ENCODE data around the gene DPH7.
"Not testable (repeated sequence)": the region's sequence is repeated elsewhere in the genome, so short reads cannot be mapped to it uniquely, and the experiment has no call there.

The DPH7 gene

DNA sequence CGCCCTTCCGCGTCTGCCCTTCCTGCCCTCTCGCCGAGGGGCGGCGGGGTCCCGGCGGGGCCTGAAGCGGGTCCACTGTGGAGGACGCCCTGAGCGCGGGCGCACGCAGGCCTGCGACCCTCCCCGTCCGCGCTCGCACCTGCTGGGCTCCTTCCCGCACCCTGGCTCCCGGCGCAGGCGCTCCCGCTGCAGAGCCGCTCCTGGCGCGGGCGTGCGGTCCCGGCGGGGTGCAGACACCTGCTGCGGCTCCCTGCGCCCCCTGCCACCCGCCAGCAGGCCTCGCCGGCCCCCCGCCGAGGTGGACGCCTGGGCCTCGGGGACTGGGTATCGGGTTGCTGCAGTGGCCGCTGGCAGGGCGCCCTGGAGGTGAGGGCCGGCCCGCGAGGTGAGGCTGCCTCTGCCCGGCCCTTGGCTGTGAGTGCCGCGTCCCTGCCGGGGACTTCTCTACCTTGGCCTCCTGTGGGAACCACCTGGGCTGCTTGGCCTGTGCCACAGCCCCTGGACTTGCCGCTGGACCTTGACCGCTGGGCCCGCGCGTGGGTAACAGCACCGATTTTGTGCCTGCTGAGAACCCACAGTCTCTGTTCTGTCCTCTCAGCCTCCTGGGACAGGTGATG, 27.4 kb upstream of the DPH7 start:
- DNase-seq (ENCODE audit: low read depth in 2 of 2), result no peak

DNA sequence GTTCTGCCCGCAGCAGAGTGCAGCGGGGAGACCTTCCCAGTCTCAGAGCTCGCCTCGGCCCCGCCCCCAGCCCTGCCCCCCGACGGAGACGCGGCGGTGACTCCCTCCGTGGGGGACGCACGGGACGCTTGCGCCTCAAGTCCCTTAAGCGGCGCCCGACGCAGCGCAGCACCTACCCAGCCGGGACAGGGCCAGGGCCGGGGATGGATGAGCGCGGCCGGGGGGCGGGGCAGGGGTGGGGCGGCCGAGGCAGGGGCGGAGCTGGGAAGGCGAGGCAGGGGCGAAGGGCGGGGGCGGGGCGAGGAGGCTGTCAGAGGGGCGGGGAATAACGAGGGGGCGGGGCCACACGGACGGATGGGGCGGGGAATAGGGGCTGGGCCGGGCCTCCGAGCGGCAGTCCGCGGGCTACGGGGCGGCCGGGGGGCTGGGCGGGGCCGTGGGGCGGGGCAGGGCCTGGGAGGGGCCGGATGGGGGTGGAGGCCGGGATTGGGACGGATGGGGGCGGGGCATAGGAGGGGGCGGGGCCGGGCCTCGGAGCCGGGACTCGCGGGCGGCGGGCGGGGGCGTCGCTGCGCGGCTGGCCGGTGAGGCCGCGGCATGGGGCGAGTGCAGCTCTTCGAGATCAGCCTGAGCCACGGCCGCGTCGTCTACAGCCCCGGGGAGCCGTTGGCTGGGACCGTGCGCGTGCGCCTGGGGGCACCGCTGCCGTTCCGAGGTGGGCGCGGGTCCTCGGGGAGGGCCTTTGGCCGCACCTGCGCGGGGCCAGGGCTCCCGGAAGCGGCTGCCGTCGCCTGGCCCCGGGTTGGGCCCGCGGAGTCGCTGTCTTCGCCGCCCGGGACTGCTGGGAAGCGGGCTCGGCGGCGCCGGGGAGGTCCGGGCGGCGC, 26.6 kb upstream of the DPH7 start, which contains the start of gene ARRDC1:
ARRDC1 (plus strand) TSS at position 566 of the 884 bp plus-strand sequence; CDS start at position 598, 32 bp downstream.
- peak; percentile 72 to 75 for DNase-seq (ENCODE audit: low read depth in 2 of 2)

DNA sequence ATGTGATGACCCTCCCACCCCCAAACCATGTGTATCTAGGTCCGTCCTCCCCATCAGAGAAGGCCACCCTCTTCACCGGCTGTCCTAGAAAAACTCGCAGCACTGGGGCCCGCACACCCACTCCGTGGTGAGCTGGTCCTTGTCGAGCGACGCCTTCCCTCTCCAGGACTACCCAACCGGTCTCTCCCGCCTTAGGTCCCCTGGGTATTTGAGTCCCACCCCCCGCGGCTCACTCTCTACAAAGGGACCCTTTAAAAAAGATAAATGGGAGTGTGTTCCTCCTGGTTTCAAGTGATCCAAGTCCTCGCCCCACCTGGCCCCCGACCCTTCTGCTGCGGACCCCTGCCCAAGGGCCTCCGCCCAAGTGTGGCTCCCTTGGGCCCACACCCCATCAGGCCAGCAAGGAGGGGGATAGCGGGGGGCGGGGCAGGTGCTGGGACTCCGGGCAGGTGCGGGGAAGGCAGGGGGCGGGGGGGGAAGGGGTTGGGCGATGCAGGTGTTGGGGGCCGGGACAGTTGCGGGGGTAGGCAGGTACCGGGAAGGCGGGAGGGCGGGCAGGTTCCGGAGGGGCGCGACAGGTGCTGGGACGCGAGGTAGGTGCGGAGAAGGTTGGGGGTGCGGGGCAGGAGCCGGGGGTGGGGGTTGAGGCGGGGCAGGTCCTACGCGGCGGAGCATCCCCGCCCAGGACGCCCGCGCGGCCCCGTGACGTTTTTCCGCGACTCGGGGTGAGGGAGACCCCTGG, 25.8 kb upstream of the DPH7 start:
- no peak for DNase-seq (ENCODE audit: low read depth in 2 of 2)

DNA sequence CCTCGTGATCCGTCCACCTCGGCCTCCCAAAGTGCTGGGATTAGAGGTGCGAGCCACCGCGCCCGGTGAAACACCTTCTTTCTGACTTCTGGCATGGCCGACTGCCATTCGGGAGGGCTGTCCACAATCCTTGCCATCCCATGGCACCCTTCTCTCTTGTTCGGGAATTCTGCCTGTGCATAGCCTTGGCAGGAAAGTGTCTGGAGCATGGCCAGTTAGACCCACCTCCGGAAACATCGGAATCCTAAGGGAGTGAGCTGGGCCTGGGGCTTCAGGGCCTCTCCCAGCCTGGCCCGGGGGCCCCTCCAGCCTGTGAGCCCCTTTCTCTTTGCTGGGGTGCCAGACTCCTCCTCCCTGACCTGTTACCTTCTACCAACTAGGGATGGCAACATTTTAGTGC, 25.2 kb upstream of the DPH7 start:
- DNase-seq (ENCODE audit: low read depth in 2 of 2), result no peak

DNA sequence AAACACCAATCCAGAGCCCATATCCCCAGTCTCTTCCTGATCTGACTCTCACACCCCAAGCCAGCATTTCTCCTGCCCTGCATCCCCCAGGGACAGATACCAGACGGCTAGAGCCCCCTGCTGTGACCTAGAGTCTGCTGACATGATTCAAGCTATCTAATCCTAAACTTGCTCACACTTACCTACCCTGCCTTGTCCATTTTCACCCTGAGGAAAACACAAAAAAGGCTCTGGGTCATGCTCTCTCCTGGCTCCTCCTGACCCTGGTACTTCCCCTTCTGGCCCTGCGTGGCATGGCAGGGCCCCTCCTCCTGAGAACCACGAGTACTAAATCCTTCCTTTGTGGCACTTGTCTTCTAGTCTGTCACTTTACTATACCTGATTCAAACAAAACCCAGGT, 23.9 kb upstream of the DPH7 start:
- no peak for DNase-seq (ENCODE audit: low read depth in 2 of 2)

DNA sequence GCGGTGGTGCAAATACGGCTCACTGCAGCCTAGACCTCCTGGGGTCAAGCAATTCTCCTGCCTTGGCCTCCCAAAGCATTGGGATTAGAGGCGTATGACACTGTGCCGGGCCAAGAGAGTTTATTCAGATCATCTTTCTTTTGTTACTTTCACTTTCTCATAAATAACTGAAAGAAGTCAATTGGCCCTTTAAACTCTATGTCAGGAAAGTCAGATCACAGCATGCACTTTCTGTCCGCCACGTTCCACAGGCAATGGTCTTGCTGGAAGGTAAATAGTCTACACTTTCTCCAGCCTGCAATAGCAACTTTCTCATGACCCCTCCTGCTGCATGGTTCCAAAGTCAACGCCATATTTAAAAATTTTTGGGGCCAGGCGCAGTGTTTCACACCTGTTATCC, 20.2 kb upstream of the DPH7 start:
- no peak for DNase-seq (ENCODE audit: low read depth in 2 of 2)

DNA sequence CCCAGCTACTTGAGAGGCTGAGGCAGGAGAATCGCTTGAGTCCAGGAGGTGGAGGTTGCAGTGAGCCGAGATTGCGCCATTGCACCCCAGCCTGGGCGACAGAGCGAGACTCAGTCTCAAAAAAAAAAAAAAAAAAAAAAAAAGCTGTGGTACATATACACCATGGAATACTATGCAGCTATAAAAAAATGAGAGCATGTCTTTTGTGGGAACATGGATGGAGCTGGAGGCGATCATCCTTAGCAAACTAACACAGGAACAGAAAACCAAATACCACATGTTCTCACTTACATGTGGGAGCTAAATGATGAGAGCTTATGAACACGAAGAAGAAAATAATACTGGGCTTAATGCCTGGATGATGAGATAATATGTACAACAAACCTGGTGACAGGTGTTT, 17.9 kb upstream of the DPH7 start:
- not testable (repeated sequence) for DNase-seq (ENCODE audit: low read depth in 2 of 2)

DNA sequence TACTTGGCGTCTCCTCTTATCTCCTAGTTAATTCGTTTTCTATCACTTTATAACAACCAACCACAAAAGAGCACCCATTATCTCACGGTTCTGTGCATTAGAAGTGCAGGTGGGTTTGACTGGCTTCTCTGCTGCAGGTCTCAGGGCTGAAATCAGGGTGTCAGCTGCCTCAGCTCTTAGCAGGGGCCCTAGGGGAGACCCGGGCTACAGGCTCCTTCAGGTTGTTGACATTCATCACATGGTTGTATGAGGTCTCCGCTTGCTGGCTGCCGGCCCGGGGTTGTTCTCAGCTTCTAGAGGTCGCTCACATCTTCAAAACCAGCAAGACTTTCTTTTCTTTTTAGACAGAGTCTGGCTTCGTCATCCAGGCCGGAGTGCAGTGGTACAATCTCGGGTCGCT, 14.5 kb upstream of the DPH7 start:
- DNase-seq (ENCODE audit: low read depth in 2 of 2), result no peak

DNA sequence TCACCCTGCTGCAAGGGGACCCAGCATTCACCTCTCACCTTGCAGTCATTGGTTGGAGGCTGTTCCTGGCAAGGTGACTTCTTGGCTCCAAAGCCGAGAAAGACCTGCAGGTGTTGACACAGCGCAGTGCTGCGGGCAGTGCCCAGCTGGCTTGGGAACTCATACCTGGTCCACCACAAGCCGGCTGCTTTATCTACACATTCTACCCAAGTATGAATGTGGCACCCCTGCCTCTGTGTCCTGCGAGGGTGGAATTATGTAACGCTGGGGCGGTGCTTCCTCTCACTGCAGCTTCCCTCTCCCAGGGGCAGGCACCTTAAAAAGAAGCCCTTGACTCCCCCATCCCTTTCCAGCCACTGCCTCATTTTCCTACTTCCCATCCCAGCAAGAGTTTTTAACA, 14.0 kb upstream of the DPH7 start:
- DNase-seq (ENCODE audit: low read depth in 2 of 2), result no peak

DNA sequence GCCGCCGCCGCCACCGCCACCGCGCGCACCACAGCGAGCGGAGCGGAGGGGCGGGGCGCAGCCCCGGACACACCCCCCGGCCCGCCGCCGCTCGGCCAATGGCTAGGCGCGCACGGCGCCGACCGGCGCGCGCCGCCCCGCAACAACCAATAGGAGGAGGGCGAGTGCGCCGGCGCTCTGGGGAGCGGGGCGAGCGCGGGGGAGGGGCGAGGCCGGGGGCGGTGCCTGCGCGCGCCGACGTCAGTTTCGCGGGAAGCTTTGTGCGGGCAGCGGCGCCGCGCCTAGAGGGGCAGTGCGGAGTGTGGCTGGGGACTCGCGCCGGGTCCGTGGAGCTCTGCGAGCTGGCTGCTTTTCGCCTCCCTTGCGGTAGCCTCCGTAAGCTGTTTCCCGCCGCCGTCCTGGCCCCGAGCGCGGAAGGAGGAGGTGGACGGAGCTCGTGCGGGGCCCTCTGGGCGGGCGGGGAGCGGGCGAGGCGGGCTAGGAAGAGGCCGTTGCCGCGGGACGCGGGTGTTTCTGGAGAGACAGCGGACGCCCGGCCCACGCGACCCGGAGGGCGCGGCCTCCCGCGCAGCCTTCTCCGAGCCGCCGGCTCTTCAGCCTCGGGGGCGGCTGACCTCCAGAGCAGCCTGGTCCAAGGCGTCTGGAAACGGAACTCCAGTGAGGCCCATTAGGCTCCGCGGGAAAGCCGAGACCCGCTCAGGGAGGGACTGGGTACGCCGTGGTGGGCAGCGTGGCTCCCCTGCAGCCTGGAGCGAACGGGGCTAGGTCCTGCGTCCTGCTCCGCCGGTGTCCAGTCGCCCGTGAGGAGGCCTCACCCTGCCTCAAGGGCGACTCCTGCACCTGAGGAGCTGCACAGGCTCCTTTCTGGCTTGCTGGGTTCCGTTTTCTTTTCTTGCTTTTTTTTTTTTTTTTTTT, 12.0 kb upstream of the DPH7 start, which contains the start of gene ZMYND19:
ZMYND19 (minus strand) TSS at position 44 of the 915 bp plus-strand sequence. CDS start 249 bp downstream, outside the sequence.
- DNase-seq (ENCODE audit: low read depth in 2 of 2), result peak; percentile 78

DNA sequence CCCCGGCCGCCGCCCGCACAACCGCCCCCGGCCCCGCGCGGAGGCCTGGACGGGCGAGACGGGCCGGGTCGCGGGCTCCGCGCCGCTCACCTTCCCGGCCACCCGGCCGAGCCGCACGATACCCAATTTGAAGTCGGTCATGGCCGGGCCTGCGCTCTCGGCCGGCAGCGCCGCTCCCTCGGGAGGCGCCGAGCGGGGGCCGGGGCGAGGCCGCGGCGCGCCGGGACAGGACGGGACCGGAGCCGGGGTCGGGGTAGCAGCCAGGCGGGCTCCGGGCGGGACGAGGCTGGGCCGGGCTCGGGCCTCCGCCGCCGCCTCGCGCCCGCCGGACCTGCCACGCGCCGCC, 11.4 kb upstream of the DPH7 start:
- no peak for DNase-seq (ENCODE audit: low read depth in 2 of 2)

DNA sequence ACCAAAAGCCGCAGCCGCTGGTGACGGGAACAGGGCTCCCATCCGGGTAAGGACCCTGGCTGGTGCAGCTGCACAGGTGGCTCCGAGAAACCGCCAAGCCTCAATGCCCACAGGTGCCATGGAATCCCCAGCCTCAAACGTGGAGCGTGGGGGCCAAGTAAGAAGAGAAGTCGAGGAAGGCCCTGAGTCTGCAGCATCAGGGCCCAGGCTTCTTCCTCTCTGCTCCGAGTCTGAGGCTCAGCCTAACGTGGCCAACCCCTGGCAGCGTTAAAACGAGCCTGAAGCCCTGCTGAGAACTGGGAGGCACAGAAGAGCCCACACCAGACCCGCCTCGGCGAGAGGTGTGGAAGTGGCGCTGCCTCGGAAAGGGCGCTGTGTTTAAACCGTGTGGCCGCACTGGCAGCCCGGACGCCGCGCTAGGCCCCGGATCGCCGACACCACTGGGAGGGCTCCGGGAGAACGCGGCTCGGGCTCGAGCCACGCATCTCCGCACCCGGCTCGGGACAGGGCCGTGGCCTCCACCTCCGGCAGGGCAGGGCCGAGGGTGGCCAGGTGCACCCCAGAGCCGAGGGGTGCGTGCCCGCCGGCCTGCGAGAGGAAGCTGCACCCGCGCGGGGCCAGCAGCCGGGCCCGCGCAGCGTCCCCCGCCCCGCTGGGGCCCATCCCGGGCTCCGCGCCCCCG, 10.9 kb upstream of the DPH7 start:
- DNase-seq (ENCODE audit: low read depth in 2 of 2), result no peak

DNA sequence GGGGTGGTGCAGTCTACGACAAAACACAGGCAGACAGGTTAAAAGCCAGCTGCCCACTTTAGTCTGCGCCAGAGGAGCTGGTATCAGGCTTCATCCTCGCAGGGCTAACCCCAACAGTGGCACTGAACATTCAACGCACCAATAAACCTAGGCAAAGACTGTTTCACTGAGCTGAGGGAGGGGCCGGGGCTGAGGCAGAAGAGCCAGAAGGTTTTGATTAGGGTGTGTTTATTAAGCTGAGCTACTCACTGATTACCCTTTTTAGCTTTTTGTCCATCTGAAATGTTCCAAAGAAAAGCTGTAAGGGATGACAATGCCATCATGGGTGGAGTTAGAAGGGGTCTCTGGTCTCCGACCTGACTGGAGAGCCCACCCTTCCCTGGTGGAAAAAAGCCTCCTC, 10.2 kb upstream of the DPH7 start:
- DNase-seq (ENCODE audit: low read depth in 2 of 2), result no peak

DNA sequence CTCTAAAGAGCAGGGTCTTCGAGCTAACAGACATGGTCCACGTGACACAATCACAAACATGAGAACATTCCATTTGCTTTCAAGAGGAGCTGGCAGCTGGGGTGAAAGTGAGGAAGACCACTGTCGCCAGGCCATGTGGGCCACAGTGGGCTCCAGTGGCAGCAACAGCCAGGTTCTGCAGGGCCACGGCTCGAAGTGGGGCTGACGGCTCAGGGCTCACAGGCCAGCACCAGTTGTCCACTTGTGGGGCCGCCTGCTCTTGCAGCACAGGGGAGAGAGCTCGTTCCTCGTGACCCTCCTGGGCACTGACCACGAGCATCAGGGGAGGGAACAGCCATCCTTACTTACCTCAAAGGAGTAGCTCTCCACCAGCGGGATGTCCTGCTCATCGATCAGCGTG, 9.6 kb upstream of the DPH7 start:
- no peak for DNase-seq (ENCODE audit: low read depth in 2 of 2)

DNA sequence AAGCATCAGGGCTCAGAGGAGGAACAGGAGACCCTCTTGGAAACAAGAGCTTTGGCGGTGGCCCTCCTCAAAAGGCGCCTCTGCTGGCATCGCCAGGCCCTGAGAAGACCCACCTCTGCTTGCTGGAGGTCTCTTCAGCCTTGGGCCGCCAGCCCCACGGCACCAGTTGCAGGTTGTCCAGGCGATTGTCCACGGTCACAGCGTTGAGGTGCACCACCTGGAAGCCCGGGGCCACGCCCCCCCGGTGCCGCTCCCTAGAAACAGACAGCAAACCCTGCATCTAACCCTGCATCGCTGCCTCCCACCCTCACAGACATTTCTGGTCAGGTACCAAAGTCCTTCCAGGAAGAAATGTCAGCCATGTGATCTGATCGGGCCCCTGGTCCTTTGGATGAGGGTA, 8.1 kb upstream of the DPH7 start:
- no peak for DNase-seq (ENCODE audit: low read depth in 2 of 2)

DNA sequence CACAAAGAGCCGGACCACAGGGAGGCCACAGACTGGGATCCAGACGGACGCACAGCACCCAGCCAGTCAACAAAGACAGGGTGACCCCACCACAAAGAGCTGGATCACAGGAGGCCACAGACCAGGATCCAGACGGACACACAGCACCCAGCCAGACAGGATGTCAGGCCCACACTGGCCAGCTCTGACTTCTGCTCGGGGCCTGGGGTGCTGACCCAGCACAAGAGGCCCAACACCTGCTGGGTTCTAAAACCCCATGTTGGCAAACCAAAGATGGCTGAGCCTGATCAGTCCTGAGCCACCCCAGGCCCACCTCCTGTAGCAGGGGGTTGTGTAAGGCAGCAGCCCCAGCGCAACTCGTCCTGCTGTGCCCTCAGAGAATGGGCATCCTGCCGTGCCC, 5.2 kb upstream of the DPH7 start:
- no peak for DNase-seq (ENCODE audit: low read depth in 2 of 2)

DNA sequence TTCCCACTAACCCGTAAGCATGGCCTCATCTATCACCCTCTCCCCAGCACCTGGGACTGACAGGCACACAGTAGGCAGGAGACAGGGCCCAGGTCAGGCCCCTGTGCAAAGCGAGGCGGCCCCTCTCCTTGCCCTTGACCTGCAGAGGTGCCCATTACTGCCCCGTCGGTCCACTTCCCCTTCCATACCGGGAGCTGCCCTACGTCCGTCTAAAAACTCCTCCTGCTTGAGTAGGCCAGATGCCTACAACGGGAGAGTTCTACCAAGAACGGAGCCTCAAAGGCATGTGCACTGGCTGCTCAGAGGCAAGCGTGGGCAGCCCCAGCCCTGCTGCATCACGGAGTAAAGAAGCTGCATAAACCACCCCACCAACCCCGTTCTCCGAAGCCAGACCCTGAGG, 4.6 kb upstream of the DPH7 start:
- no peak for DNase-seq (ENCODE audit: low read depth in 2 of 2)

DNA sequence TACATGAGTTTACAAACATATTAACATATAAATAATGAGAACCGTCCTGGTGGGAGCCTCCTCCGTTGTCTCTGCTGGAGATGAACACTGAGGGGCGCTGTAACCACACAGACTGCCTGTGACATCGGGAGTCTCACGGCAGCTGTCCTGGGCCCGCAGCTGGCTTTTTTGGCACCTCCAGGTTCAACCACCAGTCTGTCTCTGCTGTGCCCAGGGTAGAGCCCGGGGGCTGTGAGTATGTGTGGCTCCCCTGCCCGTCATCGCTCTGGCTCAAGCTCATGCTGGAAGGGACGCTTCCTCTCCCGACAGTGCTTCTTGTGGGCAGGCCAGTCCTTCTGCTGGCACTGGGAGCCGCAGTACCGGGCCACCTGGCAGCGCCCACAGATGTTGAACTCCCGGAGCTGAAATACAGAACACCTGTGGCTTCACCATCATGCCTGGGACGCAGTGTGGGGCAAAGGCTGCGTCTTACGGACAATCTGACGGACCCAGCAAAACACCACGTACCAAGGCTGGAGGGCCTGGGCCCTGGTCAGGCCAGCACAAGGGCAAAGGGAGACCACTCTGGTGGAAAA, 3.6 kb upstream of the DPH7 start:
- DNase-seq (ENCODE audit: low read depth in 2 of 2), result no peak

DNA sequence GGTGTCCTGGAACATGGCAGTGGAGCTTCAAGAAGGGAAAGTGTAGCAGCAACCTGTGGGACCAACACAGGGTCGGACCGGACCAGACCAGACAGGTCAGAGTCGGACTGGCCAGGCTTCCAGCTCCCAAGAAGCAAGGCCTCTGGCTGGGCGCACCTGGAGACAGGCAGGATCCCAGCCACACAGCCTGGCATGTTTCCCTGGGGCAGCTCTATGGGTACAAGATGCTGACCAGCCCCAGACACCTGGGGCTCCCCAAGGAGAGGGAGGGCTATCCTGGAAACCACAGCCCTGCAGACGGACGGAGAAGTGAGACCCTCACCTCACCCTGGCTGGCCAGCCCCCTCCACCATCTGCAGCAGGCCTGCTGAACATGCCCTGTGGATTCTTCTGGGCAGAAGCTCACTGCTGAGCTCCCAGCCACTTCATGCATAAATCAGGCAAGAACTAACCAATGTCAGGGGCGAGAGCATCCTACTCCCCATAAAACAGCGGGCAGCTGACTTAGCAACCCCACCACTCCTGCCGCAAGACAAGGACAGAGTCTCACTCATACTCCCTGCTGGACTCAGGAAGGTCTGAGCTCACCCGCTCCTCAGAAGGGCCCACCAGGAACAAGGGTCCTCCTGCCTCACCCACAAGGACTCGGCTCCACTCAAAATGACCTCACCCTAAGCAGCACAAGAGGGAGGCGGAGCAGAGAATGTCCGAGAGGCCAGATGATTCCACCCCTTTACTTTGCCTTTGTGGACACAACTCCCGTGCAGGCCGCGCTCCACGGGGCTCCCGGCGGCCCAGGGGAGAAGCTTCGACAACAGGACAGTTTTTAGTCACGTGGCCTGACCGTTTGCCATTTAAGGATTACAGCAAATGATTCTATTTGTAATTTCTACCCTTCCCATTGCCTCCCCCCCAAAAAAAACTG, 2.9 kb upstream of the DPH7 start:
- no peak for DNase-seq (ENCODE audit: low read depth in 2 of 2)

DNA sequence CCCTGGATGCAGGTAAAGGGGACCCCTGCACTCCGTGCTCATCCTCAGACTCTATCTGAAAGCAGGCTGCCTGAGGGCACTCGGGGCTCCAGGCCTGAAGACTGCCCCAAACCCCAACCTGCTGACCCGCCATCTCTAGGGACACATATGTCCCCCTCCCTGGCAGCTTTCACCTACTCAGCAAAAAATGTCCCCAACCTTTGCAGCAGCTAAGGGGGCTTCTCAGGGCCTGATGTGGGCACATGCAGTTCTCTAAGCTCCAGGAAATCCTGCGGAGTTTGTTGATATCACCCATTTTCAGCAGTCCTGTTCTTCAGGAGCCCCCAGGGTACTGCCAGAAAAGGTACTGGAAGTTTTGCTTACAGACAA, 2.2 kb upstream of the DPH7 start:
- no peak for DNase-seq (ENCODE audit: low read depth in 2 of 2)
